ENCODE results near the gene CST9. TPM values are rescaled to one million over a fixed set of nuclear protein-coding genes. Genes with fewer than 3 reads are reported as not detected.

CST9 gene
- total RNA-seq, 8 experiments from 2014 or later, result 0.17 to 0.54 (median 0.38) TPM; not detected in 3

DNA sequence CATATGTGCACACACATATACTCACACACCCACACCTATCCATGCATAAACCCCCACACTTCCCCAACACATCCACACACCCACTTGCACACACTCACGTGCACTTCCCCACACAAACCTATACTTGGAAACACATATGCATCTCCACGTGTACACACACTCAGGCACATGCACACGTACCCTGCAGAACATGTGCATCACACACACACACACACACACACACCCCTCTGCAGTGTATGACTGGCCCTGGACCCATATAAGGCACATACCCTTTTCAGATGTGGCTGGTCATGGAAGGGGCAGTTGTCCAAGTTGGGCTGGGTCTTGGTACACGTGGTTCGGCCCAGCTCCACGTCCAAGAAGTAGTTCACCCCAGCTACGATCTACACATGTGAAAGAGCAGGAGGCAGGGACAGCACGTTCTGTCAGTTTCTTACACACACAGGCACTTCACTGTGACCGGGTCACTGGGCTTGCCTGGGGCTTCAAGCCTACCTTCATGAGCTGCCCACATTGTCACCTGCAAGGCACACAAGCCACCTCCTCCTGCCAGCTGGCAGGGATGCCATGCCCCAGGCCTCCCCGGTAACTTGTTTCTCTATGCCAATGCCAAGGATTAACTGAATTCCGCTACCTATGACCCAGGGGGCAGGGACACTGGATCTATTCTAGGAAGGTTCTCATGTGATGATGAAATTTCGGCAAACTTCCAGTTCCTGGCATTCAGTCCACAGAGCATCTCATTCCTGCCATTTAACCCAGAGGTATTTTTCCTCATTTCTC, 29.5 kb upstream of the CST9 start:
- ATAC-seq (replicated peaks in 6 of 8), result peak in 1 of 8 experiments; percentile 2
- H3K4me1 ChIP-seq (replicated peaks in 1 of 2), result peaks cover 19 to 22% of the 10 kb centered on the region in 2 donors
- no peak overlapping the region for H3K27ac ChIP-seq
- in situ Hi-C loops (cut with MboI; ENCODE audit: low pct_unique_long_range_greater_than_20kb in 2 of 9, low sequenced_read_pairs in 9 of 9, unreplicated experiment in 9 of 9), result no loop called here
- WGBS, 10 experiments, result 0 to 100% (median 65%) methylated on average over 1 to 9 of the region's 12 CpGs; no CpG with 5 or more reads in 3 of the 10 experiments
- H3K4me3 ChIP-seq, result no peak overlapping the region

DNA sequence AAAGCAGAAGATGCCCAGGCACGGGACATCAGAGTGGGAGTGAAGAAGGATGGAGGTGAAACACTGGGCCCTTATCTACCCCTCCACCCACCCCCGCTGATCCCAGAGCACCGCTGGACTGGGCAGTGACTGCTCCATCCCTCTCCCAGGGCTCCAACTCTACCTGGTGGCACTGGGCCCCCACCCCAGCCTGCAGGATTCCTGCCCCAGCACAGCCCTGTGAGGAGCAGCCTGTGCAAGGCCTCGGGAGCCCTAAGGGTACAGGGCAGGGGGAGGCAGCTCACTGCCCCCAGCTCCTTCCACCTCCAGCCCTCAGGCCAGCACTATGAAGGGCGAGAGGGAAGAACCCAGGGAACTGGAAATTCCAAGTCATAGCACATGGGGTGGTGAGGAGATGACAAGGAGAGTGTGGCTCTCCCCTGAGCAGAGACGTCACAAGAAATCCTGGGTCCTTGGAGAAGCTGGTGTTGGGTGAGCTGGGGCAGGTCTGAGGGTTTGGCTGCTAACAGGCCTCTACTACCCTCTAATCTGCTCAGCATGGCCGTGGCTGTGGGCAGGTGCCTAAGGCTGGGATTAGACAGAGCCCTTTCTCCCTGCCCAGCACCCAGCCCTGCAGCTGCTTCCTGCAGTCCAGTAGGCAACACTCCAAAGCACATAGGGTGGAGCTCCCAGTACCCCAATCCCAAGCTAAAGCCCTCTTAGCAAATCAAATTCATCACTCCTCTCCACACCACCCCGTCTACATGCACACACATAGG, 28.5 kb upstream of the CST9 start:
- no peak overlapping the region for H3K4me3 ChIP-seq
- no peak overlapping the region for H3K27ac ChIP-seq
- peaks cover 19 to 22% of the 10 kb centered on the region in 2 donors for H3K4me1 ChIP-seq (replicated peaks in 1 of 2)
- ATAC-seq (replicated peaks in 6 of 8), result peak in 3 of 8 experiments; percentile 1 to 58 (median 15)
- WGBS, 10 experiments, result 33 to 100% (median 94%) methylated on average over 1 to 3 of the region's 8 CpGs; no CpG with 5 or more reads in 6 of the 10 experiments
- in situ Hi-C loops (cut with MboI; ENCODE audit: low pct_unique_long_range_greater_than_20kb in 2 of 9, low sequenced_read_pairs in 9 of 9, unreplicated experiment in 9 of 9), result no loop called here

DNA sequence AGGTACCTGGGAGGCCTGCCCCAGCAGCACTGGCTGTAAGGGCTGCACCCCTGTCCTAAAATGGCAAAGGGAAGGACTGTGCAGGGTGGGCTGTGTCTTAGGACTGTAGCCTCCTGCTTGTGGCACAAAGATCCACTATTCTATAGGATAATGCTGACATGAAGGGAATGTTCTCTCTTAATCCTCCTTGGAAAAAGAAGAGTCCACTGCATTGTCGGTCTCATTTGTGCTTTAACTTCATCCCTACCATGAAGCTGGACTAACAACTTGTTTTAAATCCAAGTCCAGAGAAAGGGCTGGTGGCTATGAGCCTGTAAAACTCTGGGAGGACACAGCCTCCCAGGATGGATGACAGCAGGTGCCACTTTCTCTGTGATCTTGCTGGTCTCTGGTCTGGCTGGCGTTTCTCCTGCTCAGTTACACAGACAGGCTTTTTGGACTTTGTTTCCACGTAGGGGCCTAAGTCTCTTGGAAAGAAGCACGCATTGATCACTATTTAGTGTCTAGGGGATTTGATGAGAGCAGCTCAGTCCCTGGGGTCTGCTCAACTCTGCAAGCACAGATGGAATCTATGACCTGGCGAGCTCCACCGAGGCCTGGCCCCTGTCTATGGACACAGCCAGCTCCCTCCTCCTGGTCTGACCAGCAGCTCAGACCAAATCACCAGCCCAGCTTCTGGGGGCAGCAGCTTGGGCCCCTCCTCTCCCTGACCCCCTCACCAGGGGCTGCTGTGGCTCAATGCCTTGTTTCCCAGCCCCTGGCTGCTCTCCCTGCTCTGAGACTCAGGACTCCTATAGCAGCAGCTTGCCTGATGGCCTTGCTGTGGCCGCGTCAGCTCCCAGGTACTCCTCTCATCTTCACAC, 27.2 kb upstream of the CST9 start:
- Histone ChIP-seq H3K4me3 (no peak overlapping the region), H3K27ac (no peak overlapping the region), H3K4me1 (replicated peaks in 1 of 2) (peaks cover 19 to 22% of the 10 kb centered on the region in 2 donors)
- 33 to 93% (median 77%) methylated on average over 1 to 5 of the region's 8 CpGs; no CpG with 5 or more reads in 3 of the 10 experiments for WGBS, 10 experiments
- in situ Hi-C loops (cut with MboI; ENCODE audit: low pct_unique_long_range_greater_than_20kb in 2 of 9, low sequenced_read_pairs in 9 of 9, unreplicated experiment in 9 of 9), result no loop called here
- no peak for ATAC-seq (replicated peaks in 6 of 8)

DNA sequence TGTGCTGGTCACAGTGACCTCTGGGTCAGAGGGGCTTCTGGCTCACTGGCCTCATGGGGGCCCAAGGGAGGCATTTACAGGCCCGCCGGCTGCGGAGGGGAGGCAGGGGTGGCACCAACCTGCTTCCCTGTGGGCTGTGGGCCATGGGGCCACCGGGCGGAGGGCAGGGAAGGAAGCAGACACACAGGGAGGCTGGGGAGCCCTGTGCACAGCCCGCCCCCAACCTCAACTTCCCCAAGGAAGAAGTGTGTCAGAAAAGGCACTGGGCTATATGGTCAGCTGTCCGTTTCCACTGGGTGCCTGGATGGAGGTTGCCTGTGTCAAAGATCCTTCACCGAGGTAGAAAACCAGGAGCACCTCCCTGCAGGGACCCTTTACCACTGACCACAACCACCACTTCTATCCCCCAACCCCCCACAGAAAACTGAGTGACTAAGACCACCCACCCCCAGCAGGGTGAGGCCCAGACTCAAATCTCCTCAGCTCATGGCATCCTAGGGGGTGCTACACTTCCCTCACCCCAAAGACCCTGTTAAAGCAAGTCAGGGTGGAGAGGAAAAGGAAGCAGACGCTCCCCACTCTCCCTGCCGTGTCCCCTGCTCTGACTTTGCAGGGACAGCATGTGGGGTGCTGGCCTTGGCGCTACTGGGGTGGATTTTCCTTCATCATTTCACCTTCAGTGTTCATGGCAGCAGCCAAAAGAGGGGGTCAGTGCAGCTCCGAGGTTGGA, 26.4 kb upstream of the CST9 start:
- Histone ChIP-seq H3K27ac (no peak overlapping the region), H3K4me1 (replicated peaks in 1 of 2) (peaks cover 19 to 22% of the 10 kb centered on the region in 2 donors), H3K4me3 (no peak overlapping the region)
- in situ Hi-C loops (cut with MboI; ENCODE audit: low pct_unique_long_range_greater_than_20kb in 2 of 9, low sequenced_read_pairs in 9 of 9, unreplicated experiment in 9 of 9), result no loop called here
- WGBS, 10 experiments, result 88 to 100% (median 94%) methylated on average over 1 to 6 of the region's 12 CpGs; no CpG with 5 or more reads in 7 of the 10 experiments
- ATAC-seq (replicated peaks in 6 of 8), result no peak

- 75 to 100% (median 95%) methylated on average over 2 to 8 of the region's 9 CpGs; no CpG with 5 or more reads in 1 of the 10 experiments for WGBS, 10 experiments
- in situ Hi-C loops (cut with MboI; ENCODE audit: low pct_unique_long_range_greater_than_20kb in 2 of 9, low sequenced_read_pairs in 9 of 9, unreplicated experiment in 9 of 9), result no loop called here
- no peak for ATAC-seq (replicated peaks in 6 of 8)
These were observed 25.6 kb upstream of the CST9 start for GRCh38 chr20:23631226-23631822.

DNA sequence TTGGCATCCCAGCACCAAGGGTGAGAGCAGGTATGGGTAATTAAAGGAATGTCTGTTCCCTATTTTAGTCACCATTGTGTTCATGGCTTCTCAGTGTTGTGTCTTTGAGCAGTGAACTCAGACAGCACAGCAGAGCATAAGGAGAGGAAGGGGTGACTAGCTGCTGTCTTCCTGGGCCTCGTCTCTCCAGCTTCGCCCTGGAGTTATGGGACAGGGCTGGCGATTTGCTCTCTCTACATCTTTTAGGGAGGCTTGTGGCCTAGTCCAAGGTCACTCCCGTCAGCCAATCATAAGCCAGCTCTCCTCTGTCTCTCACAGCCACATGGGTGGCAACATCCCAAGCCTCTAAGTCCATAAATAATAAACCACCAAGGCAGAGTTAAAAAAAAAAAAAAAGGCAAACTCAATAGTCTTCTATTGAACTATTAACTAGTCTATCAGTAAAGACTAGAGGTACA, 24.7 kb upstream of the CST9 start:
- WGBS, 10 experiments, result 77 to 93% (median 83%) methylated on average over 2 to 4 of the region's 4 CpGs; no CpG with 5 or more reads in 5 of the 10 experiments
- Histone ChIP-seq H3K4me3 (no peak overlapping the region), H3K4me1 (replicated peaks in 1 of 2) (peaks cover 5 to 11% of the 10 kb centered on the region in 2 donors), H3K27ac (no peak overlapping the region)
- in situ Hi-C loops (cut with MboI; ENCODE audit: low pct_unique_long_range_greater_than_20kb in 2 of 9, low sequenced_read_pairs in 9 of 9, unreplicated experiment in 9 of 9), result no loop called here
- ATAC-seq (replicated peaks in 6 of 8), result no peak

More at GRCh38 chr20:23631226-23631822, 25.6 kb upstream of the CST9 start:
- peaks cover 13 to 17% of the 10 kb centered on the region in 2 donors for H3K4me1 ChIP-seq (replicated peaks in 1 of 2)
- H3K4me3 ChIP-seq, result no peak overlapping the region
- H3K27ac ChIP-seq, result no peak overlapping the region

GRCh38 chr20:23629542-23630391, 24.1 kb upstream of the CST9 start:
- Histone ChIP-seq H3K4me1 (replicated peaks in 1 of 2) (peaks cover 5 to 11% of the 10 kb centered on the region in 2 donors), H3K27ac (no peak overlapping the region), H3K4me3 (no peak overlapping the region)
- peak in 1 of 8 experiments; percentile 2 for ATAC-seq (replicated peaks in 6 of 8)
- WGBS, 10 experiments, result 77 to 96% (median 83%) methylated on average over 1 to 8 of the region's 12 CpGs; no CpG with 5 or more reads in 4 of the 10 experiments
- in situ Hi-C loops (cut with MboI; ENCODE audit: low pct_unique_long_range_greater_than_20kb in 2 of 9, low sequenced_read_pairs in 9 of 9, unreplicated experiment in 9 of 9), result no loop called here

DNA sequence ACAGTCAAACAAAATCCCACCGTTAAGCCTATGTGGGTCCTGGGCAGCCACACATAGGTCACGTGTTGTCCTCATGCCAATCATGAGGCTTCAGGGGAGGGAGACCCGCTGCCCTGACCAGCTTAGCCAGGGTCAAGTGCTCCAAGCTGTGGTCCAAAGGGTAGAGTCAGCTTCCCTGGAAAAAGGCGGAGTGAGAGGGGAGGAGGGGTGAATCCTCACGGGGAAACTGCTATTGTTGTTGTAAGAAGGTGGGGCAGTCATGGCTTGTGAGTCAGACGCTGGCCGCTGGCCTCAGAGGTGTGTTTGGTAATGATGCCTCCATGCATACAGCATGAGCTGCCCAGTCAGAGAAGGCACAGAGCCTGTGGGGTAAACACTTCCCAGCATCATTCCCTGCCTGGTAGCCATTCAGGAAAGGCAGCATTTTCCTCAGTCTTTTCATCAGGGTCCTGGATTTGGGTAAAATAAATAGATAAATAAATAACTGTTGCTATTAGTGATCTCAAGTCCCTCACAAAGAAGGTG, 23.4 kb upstream of the CST9 start:
- Histone ChIP-seq H3K4me3 (no peak overlapping the region), H3K4me1 (replicated peaks in 1 of 2) (peaks cover 5 to 11% of the 10 kb centered on the region in 2 donors), H3K27ac (no peak overlapping the region)
- peak; percentile 59 to 82 (median 80) for ATAC-seq (replicated peaks in 6 of 8)
- in situ Hi-C loops (cut with MboI; ENCODE audit: low pct_unique_long_range_greater_than_20kb in 2 of 9, low sequenced_read_pairs in 9 of 9, unreplicated experiment in 9 of 9), result no loop called here
- 10 to 79% (median 53%) methylated on average over 1 to 2 of the region's 7 CpGs; no CpG with 5 or more reads in 6 of the 10 experiments for WGBS, 10 experiments

GRCh38 chr20:23628402-23629016, 22.8 kb upstream of the CST9 start:
- Histone ChIP-seq H3K4me3 (no peak overlapping the region), H3K4me1 (replicated peaks in 1 of 2) (peaks cover 5 to 6% of the 10 kb centered on the region in 2 donors), H3K27ac (no peak overlapping the region)
- ATAC-seq (replicated peaks in 6 of 8), result peak in 1 of 8 experiments; percentile 3
- in situ Hi-C loops (cut with MboI; ENCODE audit: low pct_unique_long_range_greater_than_20kb in 2 of 9, low sequenced_read_pairs in 9 of 9, unreplicated experiment in 9 of 9), result no loop called here
- WGBS, 10 experiments, result 80 to 100% (median 95%) methylated on average over 1 to 5 of the region's 6 CpGs; no CpG with 5 or more reads in 1 of the 10 experiments

- 5 to 84% (median 72%) methylated on average over 3 of the region's 3 CpGs; no CpG with 5 or more reads in 1 of the 10 experiments for WGBS, 10 experiments
- Histone ChIP-seq H3K4me3 (no peak overlapping the region), H3K27ac (no peak overlapping the region), H3K4me1 (replicated peaks in 1 of 2) (peaks cover 6 to 7% of the 10 kb centered on the region in 2 donors)
- no peak for ATAC-seq (replicated peaks in 6 of 8)
- in situ Hi-C loops (cut with MboI; ENCODE audit: low pct_unique_long_range_greater_than_20kb in 2 of 9, low sequenced_read_pairs in 9 of 9, unreplicated experiment in 9 of 9), result no loop called here
These were observed 21.8 kb upstream of the CST9 start for GRCh38 chr20:23627501-23627900.
